Jurkat, Clone E6-1 (cell line): ENCODE measurements around the gene WNT3.

Experiments
- DNase-seq: peaks from one replicate; pipeline ENCODE4 v3.0.0-alpha.2; 2011; ENCODE audit warnings: low read depth, low spot score
- H3K4me3 ChIP-seq: 2 replicates; pipeline ENCODE4 v1.5.1; 2011; ENCODE audit warnings: mild to moderate bottlenecking, low read length, control low read depth, moderate library complexity

WNT3 gene

DNA sequence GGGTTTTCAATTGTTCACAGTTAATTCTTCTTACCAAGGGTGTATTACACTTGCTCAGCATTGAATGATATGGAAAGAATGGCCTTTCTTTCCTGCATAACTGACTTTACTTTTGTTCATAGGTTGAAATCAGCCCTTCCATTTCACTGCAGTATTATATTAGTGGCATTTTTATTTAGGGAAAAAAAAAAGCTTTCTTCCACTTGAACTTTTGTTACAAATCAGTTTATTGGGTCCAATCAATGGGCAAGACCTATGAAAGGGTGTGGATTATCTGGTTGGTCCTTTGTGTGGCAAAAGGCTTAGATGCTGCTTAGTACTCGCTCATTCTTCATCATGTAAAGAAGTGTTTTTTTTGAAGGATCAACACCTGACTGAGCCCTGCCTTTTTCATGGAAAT is 74.1 kb downstream of the WNT3 start:
- H3K4me3 ChIP-seq, result no peak overlapping the region
- no peak for DNase-seq

DNA sequence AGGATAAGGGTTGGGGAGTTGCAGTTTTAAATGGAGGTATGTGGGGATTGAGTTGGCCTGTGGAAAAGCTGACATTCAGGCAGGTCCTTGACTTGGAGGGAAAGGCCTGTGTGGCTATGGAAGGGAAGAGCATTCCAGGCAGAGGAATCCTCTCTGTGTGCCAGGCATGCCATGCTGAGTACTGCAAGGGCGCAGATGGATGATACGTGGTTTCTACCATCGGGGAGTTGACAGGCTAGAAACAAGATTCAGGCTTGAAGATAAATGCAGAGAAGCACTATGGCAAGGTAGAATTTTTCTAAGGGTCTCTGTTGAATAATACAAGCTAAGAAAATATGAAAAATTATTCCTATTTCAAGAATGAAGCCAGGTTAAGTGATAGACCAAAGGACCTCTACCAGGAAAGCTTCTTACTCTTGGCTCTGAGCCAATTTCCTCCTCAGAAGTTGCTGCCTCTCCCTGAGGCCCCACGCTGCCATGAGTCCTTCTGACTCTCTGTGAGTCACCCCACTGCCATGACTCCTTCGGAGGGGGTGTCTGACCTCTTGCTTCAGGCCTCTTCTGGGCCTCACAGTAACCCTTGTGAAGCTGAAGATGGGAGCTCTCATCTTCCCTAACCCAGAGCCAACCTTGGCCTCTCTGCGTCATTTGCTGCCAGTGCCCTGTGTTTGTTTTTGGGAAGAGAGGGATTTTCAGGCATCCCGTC is 75.8 kb downstream of the WNT3 start:
- no peak for DNase-seq
- H3K4me3 ChIP-seq, result no peak overlapping the region

DNA sequence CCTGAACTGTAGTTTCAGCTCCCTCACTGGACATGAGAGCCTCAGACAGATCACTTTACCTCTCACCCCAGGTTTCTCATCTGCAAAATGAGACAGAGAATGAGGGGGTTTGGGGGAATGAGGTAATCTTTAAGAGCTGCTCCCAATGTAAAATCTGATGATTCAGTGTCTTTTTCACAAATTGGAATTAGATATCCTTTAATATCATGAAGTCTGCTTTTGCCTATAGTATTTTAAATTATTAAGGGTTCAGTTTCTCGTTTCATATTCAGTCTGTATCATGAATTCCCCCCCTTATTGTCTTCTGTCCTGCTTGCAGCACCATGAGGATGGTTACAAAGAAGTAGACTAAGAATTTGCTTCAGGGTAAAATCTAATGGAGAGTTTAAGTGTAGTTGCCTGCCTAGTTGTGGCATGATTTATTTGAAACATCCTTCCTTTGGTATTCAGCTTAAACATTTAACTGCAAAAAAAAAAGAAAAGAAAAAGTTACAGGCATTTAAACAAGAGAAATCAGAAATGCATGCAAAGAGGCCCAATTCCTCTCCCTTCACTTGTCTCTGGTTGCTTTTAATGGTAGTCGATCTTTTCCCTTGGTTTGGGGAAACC is 77.3 kb downstream of the WNT3 start:
- H3K4me3 ChIP-seq, result no peak overlapping the region

GRCh38 chr17:46739982-46740381 is 78.5 kb downstream of the WNT3 start:
- no peak overlapping the region for H3K4me3 ChIP-seq
- no peak for DNase-seq

More for the DNA sequence above, 77.3 kb downstream of the WNT3 start:
- no peak for DNase-seq

DNA sequence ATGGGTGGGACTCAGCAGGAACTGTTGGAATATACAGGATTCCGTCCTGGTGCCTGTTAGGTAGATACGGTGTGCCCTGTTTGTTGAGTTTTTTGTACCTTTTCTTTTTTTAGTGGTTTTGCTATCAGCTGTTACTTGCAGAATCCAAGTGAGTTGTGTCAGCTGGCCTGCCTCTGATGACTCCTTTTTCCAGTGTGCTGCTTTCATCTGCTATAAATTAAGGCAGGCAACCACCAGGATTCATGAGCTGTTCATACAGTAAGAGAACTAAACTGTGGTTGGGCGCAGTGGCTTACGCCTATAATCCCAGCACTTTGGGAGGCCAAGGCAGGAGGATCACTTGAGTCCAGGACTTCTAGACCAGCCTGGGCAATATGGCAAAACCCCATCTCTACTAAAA is 79.9 kb downstream of the WNT3 start:
- DNase-seq, result no peak
- H3K4me3 ChIP-seq, result no peak overlapping the region

- no peak overlapping the region for H3K4me3 ChIP-seq
- DNase-seq, result no peak
These were observed 81.2 kb downstream of the WNT3 start for GRCh38 chr17:46737326-46737725.

- no peak for DNase-seq
- no peak overlapping the region for H3K4me3 ChIP-seq
These were observed 82.4 kb downstream of the WNT3 start for GRCh38 chr17:46736100-46736499.

DNA sequence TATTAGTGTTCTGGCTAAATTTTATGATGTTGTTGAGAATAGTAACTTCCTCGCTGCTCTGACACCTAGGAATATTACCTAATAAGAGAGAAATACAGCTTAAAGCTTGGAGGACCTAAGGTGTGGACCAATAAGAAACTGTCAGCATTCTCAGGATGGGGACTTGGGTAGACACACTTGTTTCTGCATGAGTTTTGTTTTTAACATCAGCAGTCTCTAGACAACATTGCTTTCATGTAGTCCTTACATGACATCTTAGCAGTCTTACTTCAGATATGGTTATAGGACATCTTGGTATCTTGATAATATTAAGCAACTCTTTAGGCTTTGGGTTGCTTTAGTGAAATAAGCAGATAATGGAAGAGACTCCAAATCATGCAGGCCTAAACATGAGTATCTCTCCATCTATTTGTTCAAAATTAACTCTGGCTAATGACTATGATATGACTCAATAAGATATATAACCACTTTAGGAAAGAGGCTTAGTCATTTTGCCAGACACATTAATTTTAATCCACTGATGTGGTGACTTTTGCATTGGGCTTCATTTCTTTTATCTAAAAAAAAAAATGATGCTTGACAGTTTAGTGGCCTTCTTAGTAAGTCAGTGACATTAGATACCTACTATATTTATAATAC is 84.5 kb downstream of the WNT3 start:
- no peak overlapping the region for H3K4me3 ChIP-seq
- no peak for DNase-seq

- H3K4me3 ChIP-seq, result no peak overlapping the region
- DNase-seq, result no peak
These were observed 85.6 kb downstream of the WNT3 start for GRCh38 chr17:46732754-46733398.

GRCh38 chr17:46732160-46732559 is 86.3 kb downstream of the WNT3 start:
- no peak for DNase-seq
- no peak overlapping the region for H3K4me3 ChIP-seq

DNA sequence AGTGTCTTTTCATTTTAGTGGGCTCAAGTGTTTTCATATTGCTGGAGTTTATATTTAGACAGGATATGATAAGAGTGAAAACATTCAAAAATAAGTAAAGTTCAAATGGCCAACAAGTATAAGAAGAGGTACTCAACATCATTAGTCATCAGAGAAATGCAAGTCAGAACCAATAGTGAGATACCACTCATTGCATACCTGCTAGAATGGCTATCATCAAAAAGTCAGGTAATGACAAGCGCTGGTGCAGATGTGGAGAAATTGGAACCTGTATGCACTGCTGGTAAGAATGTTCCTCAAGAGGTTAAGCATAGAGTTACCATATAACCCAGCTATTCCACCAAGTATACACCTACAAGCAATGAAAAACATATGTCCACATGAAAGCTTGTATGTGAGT is 87.8 kb downstream of the WNT3 start:
- H3K4me3 ChIP-seq, result no peak overlapping the region
- no peak for DNase-seq

GRCh38 chr17:46730026-46730425 is 88.5 kb downstream of the WNT3 start:
- DNase-seq, result no peak
- no peak overlapping the region for H3K4me3 ChIP-seq

- no peak overlapping the region for H3K4me3 ChIP-seq
- no peak for DNase-seq
These were observed 90.7 kb downstream of the WNT3 start for GRCh38 chr17:46727572-46728348.

DNA sequence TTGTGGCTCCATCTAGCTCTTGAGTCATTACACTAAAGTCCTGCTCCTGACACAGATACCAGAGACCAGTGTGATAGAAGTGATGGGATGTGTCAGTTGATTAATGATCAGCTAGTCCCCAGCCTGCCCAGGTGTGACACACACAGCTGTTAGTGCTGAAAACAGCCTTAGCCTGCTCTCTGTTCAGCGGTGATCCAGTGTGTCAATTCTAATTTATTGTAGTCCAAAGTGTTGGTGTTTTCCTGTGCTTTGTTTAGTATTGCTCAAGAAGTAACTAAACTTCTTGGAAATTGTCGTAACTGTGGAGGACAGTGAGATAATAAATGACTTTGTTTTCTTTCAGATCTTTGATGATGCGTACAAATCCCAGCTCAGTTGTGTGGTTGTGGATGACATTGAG is 92.3 kb downstream of the WNT3 start:
- no peak overlapping the region for H3K4me3 ChIP-seq
- no peak for DNase-seq

DNA sequence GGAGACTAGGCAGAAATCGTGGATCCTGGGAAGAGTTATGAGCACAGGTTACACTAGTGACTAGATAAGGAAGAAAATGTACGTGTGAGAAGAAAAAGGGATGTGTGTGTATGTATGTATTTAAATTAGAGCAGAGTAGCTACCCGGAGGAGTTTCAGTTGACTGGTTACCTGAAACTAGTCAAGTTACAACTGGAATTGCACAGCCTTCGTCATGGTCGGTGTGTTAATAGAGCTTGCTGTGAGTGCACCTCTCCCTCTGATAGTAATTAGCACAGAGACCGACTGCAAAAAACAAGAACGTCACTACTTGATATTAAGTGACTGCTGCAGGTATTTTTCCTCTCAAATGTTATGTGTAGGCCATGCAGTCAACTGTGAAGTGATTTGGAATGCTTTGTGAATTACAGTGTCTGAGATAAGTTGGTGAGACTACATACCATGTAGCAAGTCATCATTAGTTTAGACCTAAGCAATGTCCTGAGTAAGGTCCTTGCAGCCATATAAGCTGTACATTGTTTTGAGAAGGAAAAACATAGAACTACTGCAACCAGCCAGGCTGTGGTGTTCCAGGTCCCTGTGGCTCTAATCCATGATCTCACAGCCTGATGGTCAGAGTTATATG is 95.7 kb downstream of the WNT3 start:
- no peak for DNase-seq
- no peak overlapping the region for H3K4me3 ChIP-seq

- H3K4me3 ChIP-seq, result no peak overlapping the region
- DNase-seq, result no peak
These were observed 98.1 kb downstream of the WNT3 start for GRCh38 chr17:46720408-46720807.

DNA sequence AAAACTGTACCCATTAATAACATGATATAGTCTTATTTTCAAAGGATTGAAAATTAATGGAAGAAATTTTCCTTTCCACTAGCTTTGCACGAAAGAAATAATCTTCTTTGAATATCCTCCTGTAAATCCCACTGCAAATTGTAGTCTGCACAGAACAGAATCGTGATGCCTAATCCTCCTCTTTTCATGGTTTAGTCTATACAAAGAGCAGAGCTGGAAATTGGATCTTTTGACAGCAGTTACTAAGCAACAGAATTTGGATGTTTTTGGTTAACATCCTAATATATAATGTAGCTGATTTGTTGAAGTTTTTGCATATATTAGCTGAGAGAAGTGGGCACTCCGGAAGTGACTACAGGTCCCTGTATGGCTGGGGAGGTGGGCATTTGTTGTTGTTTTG is 98.6 kb downstream of the WNT3 start:
- no peak for DNase-seq
- no peak overlapping the region for H3K4me3 ChIP-seq

- H3K4me3 ChIP-seq, result no peak overlapping the region
- no peak for DNase-seq
These were observed 100.5 kb downstream of the WNT3 start for GRCh38 chr17:46717999-46718398.
